GM12891 (cell line): ENCODE results near the gene FKBP14.

Experiments
- POLR2A ChIP-seq: IDR thresholded peaks from 2 replicates; pipeline ENCODE4 v1.6.1; 2011; ENCODE audit warnings: low read depth, low read length, control low read depth
- POLR2AphosphoS5 ChIP-seq: IDR thresholded peaks from 2 replicates; pipeline ENCODE4 v1.6.1; 2011; ENCODE audit warnings: low read depth, low read length, control low read depth
- POU2F2 ChIP-seq: IDR thresholded peaks from 2 replicates; pipeline ENCODE4 v1.6.1; 2011; ENCODE audit warnings: low read depth, mild to moderate bottlenecking, control low read depth, low read length, moderate library complexity
- SPI1 ChIP-seq: IDR thresholded peaks from 2 replicates; pipeline ENCODE4 v1.6.1; 2011; ENCODE audit warnings: low read depth, low read length, control low read depth
- TAF1 ChIP-seq: IDR thresholded peaks from 2 replicates; pipeline ENCODE4 v1.6.1; 2011; ENCODE audit warnings: low read depth, low read length, control low read depth

DNA sequence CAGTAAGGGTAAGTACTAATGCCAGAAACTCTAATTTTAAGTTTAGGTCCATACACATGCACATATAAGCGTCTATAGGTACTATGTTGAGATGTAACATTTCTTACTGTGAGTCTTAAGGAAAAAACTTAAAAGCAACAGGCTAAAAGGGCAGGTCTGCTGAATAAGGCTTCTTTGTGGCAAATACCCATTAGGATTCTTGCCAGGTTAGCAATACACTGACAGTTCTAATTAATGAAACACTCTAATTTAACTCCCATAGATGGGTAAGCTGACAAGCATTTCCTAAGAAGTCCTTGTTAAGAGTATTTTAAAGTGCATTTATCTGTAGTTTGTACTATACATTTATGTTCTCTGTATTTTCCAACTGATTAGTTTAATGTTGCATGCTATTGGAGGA is 50.9 kb downstream of the FKBP14 start:
- TF ChIP-seq POLR2A = no peak
- TF ChIP-seq SPI1 = no peak
- no peak for TF ChIP-seq TAF1
- TF ChIP-seq POLR2AphosphoS5 = no peak
- TF ChIP-seq POU2F2 = no peak
